Measurements from ENCODE around the gene TSC22D1.

Gene TSC22D1

DNA sequence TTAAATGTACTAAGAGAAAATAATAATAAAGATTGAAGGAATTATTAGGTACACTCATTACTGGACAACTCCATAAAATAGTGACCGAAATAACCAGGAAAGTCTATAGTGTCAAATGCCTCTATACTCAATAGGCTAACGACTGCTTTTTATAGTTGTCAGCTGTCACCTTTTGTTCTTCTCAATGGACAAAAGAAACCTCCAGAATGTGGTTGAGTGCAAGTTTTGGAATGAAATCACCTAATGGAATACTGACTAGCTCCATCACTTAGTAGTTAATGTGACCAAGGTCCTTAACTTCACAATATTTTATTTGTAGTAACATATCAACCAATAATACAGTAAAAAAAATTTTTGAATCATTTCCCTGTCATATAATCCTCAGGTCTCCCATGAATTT lies 18.1 kb downstream of the TSC22D1 start:
- no peak for DNase-seq (ENCODE audit: low read depth)
- H3K4me3 ChIP-seq (ENCODE audit: low read depth, low read length), result no peak overlapping the region
- TF ChIP-seq, protein P1, sequence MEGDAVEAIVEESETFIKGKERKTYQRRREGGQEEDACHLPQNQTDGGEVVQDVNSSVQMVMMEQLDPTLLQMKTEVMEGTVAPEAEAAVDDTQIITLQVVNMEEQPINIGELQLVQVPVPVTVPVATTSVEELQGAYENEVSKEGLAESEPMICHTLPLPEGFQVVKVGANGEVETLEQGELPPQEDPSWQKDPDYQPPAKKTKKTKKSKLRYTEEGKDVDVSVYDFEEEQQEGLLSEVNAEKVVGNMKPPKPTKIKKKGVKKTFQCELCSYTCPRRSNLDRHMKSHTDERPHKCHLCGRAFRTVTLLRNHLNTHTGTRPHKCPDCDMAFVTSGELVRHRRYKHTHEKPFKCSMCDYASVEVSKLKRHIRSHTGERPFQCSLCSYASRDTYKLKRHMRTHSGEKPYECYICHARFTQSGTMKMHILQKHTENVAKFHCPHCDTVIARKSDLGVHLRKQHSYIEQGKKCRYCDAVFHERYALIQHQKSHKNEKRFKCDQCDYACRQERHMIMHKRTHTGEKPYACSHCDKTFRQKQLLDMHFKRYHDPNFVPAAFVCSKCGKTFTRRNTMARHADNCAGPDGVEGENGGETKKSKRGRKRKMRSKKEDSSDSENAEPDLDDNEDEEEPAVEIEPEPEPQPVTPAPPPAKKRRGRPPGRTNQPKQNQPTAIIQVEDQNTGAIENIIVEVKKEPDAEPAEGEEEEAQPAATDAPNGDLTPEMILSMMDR (IDR thresholded peaks at IDR 0.05; ENCODE audit: insufficient read depth, low read depth, low read length, missing control alignments), result no peak

DNA sequence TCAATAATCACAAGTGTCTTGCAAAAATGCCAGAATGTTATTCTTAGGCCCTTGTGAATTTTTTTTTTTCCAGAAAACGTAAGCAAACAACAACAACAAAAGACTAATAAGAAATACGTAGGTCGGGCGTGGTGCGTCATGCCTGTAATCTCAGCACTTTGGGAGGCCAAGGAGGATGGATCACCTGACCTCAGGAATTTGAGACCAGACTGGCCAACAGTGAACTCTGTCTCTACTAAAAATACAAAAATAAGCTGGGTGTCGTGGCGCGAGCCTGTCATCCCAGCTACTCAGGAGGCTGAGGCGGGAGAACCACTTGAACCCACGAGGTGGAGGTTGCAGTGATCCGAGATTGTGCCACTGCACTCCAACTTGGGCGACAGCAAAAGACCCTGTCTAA lies 20.9 kb downstream of the TSC22D1 start:
- H3K4me3 ChIP-seq (ENCODE audit: low read depth, low read length), result no peak overlapping the region
- no peak for DNase-seq (ENCODE audit: low read depth)
- TF ChIP-seq, protein P1 (IDR thresholded peaks at IDR 0.05; ENCODE audit: insufficient read depth, low read depth, low read length, missing control alignments), result no peak

DNA sequence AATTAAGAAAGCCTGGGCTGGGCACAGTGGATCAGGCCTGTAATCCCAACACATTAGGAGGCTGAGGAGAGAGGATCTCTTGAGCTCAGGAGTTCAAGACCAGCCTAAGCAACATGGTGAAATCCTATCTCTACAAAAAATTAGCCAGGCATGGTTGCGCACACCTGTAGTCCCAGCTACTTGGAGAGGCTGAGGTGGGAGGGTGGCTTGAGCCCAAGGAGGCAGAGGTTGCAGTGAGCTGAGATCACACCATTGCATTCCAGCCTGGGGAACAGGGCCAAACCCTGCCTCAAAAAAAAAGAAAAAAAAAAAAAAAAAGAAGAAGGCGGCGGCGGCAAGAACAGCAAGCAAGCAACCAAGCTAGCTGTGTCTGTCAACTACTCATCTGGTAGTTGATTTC lies 26.7 kb downstream of the TSC22D1 start:
- DNase-seq (ENCODE audit: low read depth), result no peak
- no peak overlapping the region for H3K4me3 ChIP-seq (ENCODE audit: low read depth, low read length)
- TF ChIP-seq, protein P1 (IDR thresholded peaks at IDR 0.05; ENCODE audit: insufficient read depth, low read depth, low read length, missing control alignments), result no peak

DNA sequence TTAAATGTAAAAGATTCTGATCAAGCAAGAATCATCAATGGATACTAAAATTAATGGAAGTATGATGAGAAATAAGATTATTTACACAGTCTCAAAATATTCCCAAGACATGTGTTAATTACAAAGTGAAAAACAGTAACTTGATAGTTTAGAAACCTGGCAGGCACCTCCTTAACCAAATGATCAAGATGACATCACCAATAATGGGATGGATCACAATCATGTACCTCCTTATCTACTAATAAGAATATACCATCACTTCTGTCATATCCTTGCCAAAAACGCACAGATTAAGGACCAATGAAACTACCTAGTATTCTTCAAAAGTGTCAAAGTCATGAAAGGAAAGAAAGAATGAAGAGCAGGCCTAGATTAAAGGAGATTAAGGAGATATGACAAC lies 30.0 kb downstream of the TSC22D1 start:
- DNase-seq (ENCODE audit: low read depth), result no peak
- no peak overlapping the region for H3K4me3 ChIP-seq (ENCODE audit: low read depth, low read length)
- TF ChIP-seq, protein P1 (IDR thresholded peaks at IDR 0.05; ENCODE audit: insufficient read depth, low read depth, low read length, missing control alignments), result no peak

DNA sequence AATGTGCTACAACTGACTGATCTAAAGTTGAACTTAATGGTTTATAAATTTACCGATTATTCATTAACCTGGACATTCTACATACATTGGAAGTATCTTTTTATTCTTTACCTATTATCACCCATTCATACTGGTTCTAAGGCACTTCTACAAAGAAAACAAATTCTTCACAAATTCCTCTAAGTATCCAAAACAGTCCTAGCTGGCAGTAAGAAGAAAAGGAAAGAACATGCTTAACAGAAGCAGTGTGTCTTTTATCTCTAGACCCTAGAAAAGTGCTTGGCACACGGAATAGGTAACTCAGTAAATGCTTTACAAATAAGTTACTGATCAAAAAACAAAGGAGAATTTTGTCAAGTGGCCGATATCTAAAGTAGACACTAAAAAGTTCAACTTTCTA lies 32.8 kb downstream of the TSC22D1 start:
- H3K4me3 ChIP-seq (ENCODE audit: low read depth, low read length), result no peak overlapping the region
- no peak for DNase-seq (ENCODE audit: low read depth)
- TF ChIP-seq, protein P1 (IDR thresholded peaks at IDR 0.05; ENCODE audit: insufficient read depth, low read depth, low read length, missing control alignments), result no peak

DNA sequence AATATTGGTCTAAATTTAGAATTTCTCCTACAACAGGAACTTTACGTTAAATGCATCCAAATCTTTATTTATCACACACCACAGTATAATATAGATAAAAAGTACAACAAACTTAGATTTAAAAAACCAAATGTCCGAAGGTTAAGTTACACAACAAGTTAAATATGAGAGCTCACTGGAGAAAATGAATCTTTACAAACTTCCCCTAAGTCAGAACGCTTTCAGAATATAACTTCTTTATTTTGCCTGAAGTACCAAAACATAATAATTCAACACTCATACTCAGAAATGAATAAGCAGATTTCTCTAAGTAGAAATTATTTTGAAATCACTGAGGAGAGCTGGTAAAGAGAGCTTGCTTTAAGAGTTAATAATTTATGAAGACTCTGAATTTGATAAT lies 33.8 kb downstream of the TSC22D1 start:
- TF ChIP-seq, protein P1 (IDR thresholded peaks at IDR 0.05; ENCODE audit: insufficient read depth, low read depth, low read length, missing control alignments), result no peak
- no peak for DNase-seq (ENCODE audit: low read depth)
- no peak overlapping the region for H3K4me3 ChIP-seq (ENCODE audit: low read depth, low read length)

DNA sequence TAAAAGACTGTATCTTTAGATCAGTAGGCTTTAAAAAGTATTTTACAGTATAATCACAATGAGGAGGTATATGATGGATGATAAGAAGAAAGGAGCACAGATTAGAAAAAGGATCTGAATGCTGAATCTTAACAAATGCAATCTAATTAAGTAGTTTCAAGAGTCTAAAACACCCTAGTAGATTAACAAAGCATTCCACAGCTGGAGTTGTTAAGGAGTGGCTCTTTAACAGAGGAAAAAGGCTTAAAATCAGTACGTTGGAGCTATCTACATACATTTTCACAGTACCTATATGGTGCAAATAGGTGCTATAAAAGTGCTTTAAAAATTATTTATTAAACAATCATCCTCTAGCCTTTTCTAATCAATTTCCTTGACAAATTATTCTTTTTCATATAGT lies 34.5 kb downstream of the TSC22D1 start:
- TF ChIP-seq, protein P1 (IDR thresholded peaks at IDR 0.05; ENCODE audit: insufficient read depth, low read depth, low read length, missing control alignments), result no peak
- H3K4me3 ChIP-seq (ENCODE audit: low read depth, low read length), result no peak overlapping the region
- DNase-seq (ENCODE audit: low read depth), result no peak

All from GM12865 (cell line).